CD4-positive, alpha-beta T cell treated with Interleukin-21 for 1 hour (primary cell): ENCODE measurements around the gene RAB25.

Experiments
- DNase-seq: peaks from one replicate; pipeline ENCODE4 v3.0.0-alpha.2; 2020

The RAB25 gene

DNA sequence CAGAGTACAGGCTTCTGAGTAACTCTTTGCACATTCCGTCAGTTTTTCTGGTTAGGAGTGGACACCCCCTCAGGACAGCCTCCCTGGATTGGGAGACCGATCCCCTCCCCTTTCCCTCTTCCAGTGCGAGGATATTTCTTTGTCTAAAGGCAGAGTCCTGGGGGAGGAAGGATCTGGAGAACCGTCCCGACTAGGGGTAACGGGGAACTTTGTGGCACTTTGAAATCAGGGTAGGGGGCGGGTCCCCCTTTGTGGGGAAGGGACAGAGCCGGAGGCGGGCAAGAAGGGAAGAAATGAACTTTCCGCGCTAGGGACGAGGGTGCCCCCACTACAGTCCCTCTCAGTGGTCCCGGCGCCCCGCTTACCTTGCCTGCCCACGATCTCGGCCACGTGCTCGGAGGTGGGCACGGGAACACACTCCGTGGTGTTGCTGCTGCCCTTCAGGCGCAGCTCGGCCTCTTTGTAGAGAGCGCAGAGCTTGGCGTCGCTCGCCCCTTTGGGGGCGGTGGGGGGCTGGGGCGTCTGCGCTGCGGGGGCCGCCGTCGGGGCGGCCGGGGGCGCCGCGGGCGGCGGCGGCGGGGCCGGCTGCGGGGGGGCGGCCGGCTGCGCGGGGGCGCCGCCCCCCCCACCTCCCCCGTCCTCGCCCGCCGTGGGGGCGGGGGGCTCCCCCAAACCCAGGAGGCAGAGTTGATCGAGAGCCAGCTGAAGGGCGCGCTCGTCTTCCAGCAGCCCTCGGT lies 20.4 kb downstream of the RAB25 start:
- no peak for DNase-seq

GRCh38 chr1:156081917-156082308 lies 21.0 kb downstream of the RAB25 start:
- DNase-seq = no peak

GRCh38 chr1:156082309-156083091 lies 21.5 kb downstream of the RAB25 start, which contains the start of gene MEX3A:
Gene MEX3A, minus strand, starts transcription at chr1:156082465. Its CDS starts 467 bp downstream, at chr1:156081998.
- DNase-seq = peak; percentile 63

DNA sequence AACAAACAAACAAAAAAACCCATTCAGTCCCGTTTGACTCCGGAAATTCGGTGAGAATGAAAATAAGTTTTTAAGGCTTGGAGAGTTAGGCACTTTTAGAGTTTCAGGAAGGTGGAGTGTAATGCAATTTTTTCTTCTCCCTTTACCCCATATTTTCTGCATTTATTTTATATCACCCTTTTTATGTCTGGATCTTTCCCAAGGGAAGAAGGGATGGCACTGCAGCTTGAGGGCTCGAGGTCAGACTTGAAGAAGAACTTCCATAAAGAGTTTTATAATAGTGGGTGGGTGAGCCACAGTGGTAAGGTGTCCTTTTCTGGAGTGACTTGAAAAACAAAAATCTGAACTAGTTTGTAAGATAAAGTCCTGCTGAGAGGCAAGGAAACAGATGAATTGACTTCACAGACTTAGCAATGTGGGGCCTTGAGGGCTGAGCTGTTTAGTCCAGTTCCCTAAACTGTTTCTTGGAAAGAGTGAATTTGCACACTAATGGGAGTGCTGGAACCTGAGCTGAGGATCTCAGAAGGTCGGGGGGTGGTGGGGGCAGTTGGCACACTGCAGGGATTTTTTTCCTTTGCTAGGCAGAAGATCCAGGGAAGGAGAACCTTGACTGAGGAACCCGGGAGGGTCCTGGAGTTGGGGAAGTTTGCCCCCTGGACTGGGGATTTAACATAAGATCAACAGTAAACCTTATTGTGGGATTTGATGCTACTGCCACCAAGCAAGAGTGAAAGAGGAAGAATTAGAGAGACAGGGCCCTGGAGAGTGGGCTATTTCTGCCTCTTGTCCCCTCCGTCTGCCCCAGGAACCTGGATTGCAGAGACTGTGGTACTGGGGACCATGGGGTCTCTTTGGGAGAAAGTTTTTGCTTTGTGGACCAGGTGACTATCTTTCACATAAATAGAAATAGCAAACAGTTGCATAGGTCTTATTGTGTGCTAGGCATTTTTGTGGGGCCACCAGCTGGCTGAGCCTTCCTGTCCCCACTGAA lies 23.1 kb downstream of the RAB25 start:
- DNase-seq = no peak

DNA sequence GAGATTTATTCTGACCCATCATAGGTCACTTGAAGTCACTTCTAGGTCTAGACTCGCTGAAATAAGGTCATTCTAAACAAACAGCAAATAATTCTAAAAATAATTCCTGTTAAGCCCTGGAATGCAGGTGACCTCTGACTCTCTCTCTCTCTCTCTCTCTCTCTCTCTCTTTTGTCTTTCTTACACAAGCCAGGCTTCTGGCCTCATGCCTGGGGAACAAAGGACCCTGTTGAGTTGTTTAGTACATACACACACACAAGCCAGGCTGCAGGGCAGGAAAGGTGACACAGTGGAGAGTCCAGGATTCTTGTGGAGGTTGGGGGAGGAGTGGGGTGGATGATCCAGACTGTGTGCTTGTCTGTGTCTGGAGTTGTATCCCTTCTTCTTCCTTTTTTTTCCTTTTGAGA lies 25.3 kb downstream of the RAB25 start:
- DNase-seq = no peak

- no peak for DNase-seq
These were observed 28.7 kb downstream of the RAB25 start for GRCh38 chr1:156089704-156090103.

GRCh38 chr1:156090138-156090839 lies 29.3 kb downstream of the RAB25 start:
- DNase-seq = no peak

DNA sequence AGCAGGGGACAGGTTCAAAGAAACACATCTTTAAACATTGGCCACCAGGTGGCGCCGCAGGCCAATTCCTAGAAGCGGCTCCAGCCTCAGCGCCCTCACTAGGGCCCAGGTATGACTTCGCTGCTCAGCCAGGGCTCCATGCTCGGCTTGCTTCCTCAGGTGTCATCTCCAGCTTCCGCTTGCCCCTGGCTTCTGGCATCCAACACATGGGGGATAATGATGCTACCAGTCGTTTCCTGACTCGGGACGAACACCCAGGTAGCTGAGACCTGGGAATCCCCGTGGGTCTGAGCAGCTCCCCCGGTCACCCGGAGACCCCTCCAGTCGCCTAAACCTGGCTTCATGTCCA lies 29.9 kb downstream of the RAB25 start:
- DNase-seq = peak; percentile 88

DNA sequence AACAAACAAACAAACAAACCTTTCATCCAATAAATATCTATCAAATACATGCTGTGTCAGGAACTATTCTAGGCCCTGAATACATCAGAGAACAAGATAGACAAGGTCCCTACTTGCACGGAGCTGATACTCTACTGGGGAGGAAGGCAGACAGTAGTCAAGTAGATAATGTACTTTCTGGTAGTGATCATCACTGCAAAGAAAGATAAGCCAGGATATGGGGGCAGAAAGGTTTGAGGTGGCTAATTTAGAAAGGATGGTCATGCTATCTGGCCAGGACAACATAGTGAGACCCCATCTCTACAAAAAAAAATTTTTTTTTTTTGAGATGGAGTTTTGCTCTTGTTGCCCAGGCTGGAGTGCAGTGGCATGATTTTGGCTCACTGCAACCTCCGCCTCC lies 30.6 kb downstream of the RAB25 start:
- no peak for DNase-seq

- no peak for DNase-seq
These were observed 35.0 kb downstream of the RAB25 start for GRCh38 chr1:156095906-156096508.

DNA sequence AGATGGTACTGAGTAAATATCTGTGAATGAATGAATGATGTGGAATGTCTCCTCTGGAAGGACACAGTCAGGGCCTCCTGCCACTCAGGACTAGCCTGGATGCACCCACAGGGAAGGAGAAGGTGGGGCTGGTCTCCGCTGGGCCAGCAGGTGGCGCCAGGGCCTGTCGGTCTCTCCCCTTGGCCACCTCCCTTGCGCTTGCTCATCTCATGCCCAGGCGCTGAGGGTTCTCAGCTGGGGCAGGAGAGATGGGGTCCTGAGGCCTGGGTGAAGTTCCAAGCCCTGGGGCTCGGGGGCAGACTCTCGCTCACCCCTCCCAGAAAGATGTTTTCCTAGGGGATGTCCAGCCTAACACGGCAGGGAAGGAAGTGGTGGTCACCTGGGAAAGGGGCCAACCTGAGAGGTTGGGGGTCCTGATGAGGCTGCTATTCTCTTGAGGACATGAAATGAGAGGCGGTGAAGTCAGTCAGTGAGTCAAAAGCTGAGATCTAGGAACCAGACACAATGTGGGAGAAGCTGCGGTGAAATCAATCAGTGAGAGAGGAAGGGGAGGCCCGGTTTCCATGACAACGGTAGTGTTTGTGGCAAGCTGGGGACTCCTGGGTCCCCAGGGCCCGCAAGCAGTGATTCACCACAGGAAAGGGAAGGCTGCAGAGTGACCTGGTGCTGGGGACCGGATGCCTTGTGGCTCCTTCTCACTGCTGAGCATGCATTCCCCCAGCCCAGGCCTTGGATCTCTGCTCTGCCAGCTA lies 35.9 kb downstream of the RAB25 start:
- peak; percentile 94 for DNase-seq

- DNase-seq = no peak
These were observed 36.7 kb downstream of the RAB25 start for GRCh38 chr1:156097499-156098178.

DNA sequence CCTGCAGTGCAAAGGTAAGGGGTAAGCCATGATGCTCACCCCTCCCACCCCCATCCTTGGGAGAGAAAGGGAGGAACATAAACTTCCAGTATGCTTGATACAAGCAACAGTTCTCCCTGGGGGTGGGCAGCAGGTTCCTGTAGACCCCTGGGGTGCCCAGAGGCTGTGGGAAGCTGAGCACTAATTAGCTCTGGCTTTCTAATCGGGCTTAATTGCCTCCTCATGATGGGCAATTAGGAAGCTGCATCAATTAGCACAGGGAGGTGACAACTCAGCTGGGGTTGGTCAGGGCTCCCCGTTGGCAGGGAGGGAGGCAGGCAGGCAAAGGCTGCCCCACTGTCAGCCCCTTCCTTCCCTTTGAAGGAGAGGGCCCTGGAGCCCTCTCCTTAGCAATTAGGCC lies 37.8 kb downstream of the RAB25 start:
- DNase-seq = no peak

- DNase-seq = no peak
These were observed 38.3 kb downstream of the RAB25 start for GRCh38 chr1:156099282-156099681.

DNA sequence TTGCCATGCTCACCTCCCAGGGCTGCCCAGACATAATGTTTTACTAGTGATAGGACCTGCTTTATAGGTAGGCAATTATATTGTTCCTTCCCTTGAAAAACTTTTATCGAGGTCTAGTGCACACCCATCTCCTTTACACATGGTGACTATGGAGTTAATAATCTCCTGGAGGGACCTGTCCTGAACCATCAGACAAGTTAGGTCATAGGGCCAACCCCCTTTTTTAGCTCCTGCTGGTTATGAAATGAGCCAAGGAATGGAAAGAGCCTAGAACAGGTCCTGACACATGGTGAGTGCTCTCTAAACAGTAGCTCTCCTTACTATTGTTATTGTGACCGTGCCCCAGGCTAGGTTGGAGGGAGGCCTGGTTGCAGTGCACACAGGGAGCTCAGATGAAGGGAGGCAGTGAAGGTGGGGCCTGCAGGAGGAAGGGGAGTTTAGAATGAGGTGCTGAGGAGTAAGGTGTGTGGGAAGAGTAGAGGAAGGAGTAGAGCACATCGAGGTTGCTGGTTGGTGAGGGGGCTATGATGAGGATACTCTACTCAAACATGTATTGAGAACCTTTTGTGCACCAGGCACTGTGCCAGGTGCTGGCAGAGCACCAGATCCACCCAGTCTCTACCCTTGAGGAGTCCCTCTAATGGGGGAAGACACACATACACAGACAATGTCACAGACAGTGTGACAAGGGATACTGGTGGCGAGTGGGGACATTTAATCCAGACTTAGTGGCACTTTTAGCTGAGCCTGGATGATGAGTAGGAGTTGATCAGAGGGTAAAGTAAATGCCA lies 39.4 kb downstream of the RAB25 start:
- DNase-seq = no peak

DNA sequence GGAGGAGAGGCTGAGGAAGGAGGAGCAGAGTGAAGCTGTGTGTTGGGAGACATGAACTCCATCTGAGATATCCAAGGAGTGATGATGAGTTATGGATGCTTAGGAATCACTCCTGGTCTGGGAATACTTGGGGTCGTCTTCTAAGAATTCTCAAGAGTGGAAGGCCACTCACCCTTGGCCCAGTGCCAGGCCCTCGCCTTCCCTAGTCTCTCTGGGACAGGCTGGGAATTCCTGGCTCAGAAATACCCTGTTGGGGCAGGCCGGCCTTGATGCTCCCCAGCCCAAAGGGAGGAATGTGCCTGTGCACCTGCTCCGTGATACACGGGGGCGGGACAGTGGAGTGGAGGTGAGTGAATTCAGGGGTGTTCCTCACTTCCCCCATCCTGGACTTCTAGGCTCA lies 40.9 kb downstream of the RAB25 start:
- DNase-seq = no peak

- no peak for DNase-seq
These were observed 41.9 kb downstream of the RAB25 start for GRCh38 chr1:156102633-156103511.

- peak; percentile 48 for DNase-seq
These were observed 42.6 kb downstream of the RAB25 start for GRCh38 chr1:156103521-156103947.
